Measurements from ENCODE around the gene ALDH3A1. TPM values are rescaled to one million over a fixed set of nuclear protein-coding genes. Genes with fewer than 3 reads are reported as not detected.

ALDH3A1 gene
- total and polyA plus RNA-seq, 8 donors = 0.20 to 0.51 (median 0.34) TPM; not detected in 3

- FAIRE-seq (no peak), ATAC-seq (no peak), DNase-seq (no peak)
- H3K4me1 ChIP-seq = no peaks in the 10 kb centered on the region
- intact Hi-C loops (cut with DNase I) = no loop called here
- no peak overlapping the region for H3K27ac ChIP-seq
- H3K4me3 ChIP-seq = no peak overlapping the region
- no peaks in the 10 kb centered on the region for H3K27me3 ChIP-seq
- no peak for TF ChIP-seq CTCF (IDR thresholded peaks at IDR 0.05)
- no peaks in the 10 kb centered on the region for H3K36me3 ChIP-seq
- no peaks in the 10 kb centered on the region for H3K9me3 ChIP-seq
- WGBS, 2 donors = 83 to 87% methylated on average over 15 of the region's 15 CpGs
Measured at GRCh38 chr17:19752216-19753050, 4.3 kb upstream of the ALDH3A1 start.

DNA sequence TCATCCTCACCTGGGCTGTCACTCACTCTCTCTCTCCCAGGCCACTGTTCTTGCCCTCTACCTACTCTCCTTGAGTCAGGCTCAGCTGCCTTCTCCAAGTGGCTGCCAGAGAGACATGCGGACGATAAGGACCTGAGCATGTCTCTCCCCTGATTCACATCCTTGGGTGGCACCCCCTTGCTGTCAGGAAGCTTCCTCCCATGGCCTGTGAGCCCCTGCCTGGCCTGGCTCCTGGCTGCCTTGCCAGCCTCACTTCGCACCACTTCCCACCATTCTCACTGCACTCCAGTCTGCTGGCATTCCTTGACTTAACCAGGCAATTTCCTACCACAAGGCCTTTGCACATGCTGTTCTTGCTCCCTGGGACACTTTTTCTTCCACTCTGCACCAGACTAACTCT is 2.7 kb upstream of the ALDH3A1 start:
- no peaks in the 10 kb centered on the region for H3K27me3 ChIP-seq
- no peaks in the 10 kb centered on the region for H3K36me3 ChIP-seq
- DNase-seq (peak in 1 of 6 donors; percentile 21), FAIRE-seq (no peak), ATAC-seq (no peak)
- H3K27ac ChIP-seq = no peak overlapping the region
- 87 to 93% methylated on average over 3 of the region's 3 CpGs for WGBS, 2 donors
- intact Hi-C loops (cut with DNase I) = no loop called here
- H3K9me3 ChIP-seq = no peaks in the 10 kb centered on the region
- H3K4me1 ChIP-seq = no peaks in the 10 kb centered on the region
- no peak for TF ChIP-seq CTCF (IDR thresholded peaks at IDR 0.05)
- no peak overlapping the region for H3K4me3 ChIP-seq

DNA sequence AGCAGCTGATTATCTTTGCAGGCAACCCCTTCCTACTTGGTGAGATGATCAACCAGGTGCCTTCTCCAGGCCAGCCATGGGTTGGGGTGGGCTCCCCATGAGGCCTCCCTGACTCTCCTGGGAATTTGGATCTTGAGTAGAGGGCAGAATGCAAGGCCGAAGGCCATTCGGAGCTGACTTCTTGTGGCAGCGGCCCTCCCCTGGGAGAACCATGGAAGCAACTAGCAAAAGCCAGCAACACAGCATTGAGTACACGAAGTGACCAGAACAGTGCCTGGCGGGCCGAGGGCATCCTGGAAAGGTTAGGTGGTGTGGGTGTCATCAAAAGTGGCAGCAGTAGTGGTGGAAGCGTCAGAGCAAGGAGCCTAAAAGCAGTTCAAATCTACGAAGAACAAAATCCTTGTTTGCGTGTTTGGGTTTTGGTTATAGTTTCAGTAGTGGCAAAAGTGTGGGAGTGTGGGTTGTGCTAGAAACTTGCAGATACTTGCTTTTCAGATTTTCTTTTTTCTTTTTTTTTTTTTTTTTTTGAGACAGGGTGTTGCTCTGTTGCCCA is 2.0 kb upstream of the ALDH3A1 start:
- FAIRE-seq = no peak

DNA sequence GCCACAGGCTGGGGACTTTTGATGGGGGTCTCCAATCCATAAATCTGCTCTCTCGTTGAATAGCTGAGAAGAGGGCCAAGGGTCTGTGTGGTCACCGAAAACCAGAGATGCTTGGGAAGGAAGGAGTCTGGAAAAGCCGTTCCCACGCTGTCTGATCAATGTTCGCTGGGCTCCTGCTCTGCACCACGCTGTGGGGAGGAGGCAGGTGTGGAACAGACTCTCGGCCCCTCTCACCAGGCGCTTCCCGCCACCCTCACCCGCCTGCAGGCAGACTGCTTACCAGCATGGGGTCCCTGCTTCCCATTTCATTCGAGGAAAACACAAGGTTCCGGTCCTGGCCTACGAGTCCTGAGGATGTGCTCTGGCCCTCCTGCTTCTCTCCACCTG is 702 bp upstream of the ALDH3A1 start:
- intact Hi-C loops (cut with DNase I) = no loop called here

More for the DNA sequence above, 2.0 kb upstream of the ALDH3A1 start:
- intact Hi-C loops (cut with DNase I) = no loop called here
- DNase-seq (peak in 1 of 6 donors; percentile 37), ATAC-seq (no peak)
- no peak for TF ChIP-seq CTCF (IDR thresholded peaks at IDR 0.05)
- peaks cover 0 to 2% (median 0%) of the 10 kb centered on the region in 3 donors for H3K4me1 ChIP-seq
- 88 to 92% methylated on average over 9 of the region's 9 CpGs for WGBS, 2 donors
- no peaks in the 10 kb centered on the region for H3K9me3 ChIP-seq
- no peak overlapping the region for H3K27ac ChIP-seq
- H3K4me3 ChIP-seq = no peak overlapping the region
- H3K27me3 ChIP-seq = no peaks in the 10 kb centered on the region
- H3K36me3 ChIP-seq = no peaks in the 10 kb centered on the region

More for the DNA sequence above, 702 bp upstream of the ALDH3A1 start:
- DNase-seq = no peak
- Histone ChIP-seq H3K4me1 (peaks cover 0 to 4% (median 0%) of the 10 kb centered on the region in 3 donors), H3K4me3 (no peak overlapping the region), H3K36me3 (no peaks in the 10 kb centered on the region), H3K27me3 (no peaks in the 10 kb centered on the region), H3K27ac (no peak overlapping the region), H3K9me3 (no peaks in the 10 kb centered on the region)
- no peak for TF ChIP-seq CTCF (IDR thresholded peaks at IDR 0.05)
- no peak for FAIRE-seq
- ATAC-seq = no peak
- WGBS, 2 donors = 74 to 76% methylated on average over 12 to 13 of the region's 13 CpGs

Data from pancreas (tissue), 10 donors.